ENCODE results near the gene VSX2.

The VSX2 gene

DNA sequence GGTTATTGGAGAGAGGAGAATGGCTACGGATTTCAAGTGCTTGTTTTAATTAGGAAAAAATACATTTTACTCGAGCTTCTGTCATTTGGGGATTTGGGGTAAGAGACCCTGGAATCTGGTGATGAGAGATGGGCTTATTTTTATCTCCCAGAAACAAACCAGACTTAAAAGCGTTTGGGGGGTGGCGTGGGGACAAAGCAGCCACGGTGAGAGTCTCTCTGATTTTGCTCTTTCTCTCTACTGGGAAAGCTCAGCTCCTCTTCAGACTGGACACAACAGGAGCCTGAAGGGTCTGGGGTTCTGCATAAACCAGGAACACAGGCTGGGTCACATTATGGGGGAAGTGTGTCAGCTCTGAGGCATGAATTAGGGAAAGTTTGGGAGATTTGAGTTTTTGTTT, 3.8 kb downstream of the VSX2 start:
- TF ChIP-seq, protein P1, sequence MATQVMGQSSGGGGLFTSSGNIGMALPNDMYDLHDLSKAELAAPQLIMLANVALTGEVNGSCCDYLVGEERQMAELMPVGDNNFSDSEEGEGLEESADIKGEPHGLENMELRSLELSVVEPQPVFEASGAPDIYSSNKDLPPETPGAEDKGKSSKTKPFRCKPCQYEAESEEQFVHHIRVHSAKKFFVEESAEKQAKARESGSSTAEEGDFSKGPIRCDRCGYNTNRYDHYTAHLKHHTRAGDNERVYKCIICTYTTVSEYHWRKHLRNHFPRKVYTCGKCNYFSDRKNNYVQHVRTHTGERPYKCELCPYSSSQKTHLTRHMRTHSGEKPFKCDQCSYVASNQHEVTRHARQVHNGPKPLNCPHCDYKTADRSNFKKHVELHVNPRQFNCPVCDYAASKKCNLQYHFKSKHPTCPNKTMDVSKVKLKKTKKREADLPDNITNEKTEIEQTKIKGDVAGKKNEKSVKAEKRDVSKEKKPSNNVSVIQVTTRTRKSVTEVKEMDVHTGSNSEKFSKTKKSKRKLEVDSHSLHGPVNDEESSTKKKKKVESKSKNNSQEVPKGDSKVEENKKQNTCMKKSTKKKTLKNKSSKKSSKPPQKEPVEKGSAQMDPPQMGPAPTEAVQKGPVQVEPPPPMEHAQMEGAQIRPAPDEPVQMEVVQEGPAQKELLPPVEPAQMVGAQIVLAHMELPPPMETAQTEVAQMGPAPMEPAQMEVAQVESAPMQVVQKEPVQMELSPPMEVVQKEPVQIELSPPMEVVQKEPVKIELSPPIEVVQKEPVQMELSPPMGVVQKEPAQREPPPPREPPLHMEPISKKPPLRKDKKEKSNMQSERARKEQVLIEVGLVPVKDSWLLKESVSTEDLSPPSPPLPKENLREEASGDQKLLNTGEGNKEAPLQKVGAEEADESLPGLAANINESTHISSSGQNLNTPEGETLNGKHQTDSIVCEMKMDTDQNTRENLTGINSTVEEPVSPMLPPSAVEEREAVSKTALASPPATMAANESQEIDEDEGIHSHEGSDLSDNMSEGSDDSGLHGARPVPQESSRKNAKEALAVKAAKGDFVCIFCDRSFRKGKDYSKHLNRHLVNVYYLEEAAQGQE (IDR thresholded peaks at IDR 0.05; ENCODE audit: insufficient read depth in 1 of 2, low read depth in 2 of 2, low read length in 2 of 2), result no peak
- no peak for TF ChIP-seq TAF1 (IDR thresholded peaks at IDR 0.05; ENCODE audit: borderline replicate concordance, insufficient read depth, low read length)

DNA sequence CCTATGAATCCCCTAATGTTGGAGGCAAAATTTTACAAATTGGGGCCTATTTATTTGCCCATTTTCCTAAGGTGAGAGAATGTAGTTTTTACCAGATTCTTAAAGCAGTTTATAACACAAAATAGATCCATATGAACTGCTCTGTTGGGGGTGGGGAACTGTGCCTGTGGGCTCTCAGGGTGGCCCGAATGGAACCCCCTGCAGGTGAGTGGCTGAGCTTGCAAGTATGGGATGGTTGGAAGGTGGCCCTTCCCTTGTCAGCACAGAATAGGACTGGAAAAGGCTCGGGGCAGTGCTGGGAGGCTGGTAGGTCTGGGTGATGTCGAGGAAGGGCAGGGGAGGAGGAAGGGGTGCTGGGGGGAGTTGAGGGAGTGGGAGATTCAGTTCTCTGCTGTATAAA, 4.9 kb downstream of the VSX2 start:
- no peak for TF ChIP-seq SIN3A (IDR thresholded peaks at IDR 0.05; ENCODE audit: borderline replicate concordance, insufficient read depth, low read length)
- no peak for TF ChIP-seq TAF1 (IDR thresholded peaks at IDR 0.05; ENCODE audit: borderline replicate concordance, insufficient read depth, low read length)
- no peak for TF ChIP-seq POLR2AphosphoS5 (IDR thresholded peaks at IDR 0.05; ENCODE audit: low read depth, low read length)
- no peak for TF ChIP-seq FOXP2 (optimal IDR thresholded peaks at IDR 0.05; ENCODE audit: borderline replicate concordance, extremely low read depth, extremely low read length, insufficient read depth)
- TF ChIP-seq, protein P1 (IDR thresholded peaks at IDR 0.05; ENCODE audit: insufficient read depth in 1 of 2, low read depth in 2 of 2, low read length in 2 of 2), result no peak

DNA sequence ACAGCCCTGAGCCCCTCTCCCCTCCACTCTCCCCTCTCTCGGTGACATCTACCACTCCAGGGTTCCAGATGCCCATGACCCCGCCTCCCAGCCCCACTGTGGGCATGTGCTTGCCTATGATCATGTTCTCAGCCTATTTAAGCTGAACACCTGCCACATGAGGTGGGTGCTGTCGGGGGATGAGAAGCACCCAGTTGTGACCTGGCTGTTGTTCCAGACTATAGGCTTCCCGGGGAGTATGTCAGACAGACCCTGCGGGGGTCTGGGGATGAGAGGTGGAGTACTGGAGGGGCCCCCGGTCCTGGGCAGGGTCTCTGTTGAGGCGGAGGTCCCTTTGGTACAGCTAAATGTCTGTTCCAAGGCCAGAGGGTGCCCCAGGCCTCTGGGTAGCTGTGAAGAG, 6.0 kb downstream of the VSX2 start:
- TF ChIP-seq TAF1 (IDR thresholded peaks at IDR 0.05; ENCODE audit: borderline replicate concordance, insufficient read depth, low read length) (no peak), SIN3A (IDR thresholded peaks at IDR 0.05; ENCODE audit: borderline replicate concordance, insufficient read depth, low read length) (no peak), FOXP2 (optimal IDR thresholded peaks at IDR 0.05; ENCODE audit: borderline replicate concordance, extremely low read depth, extremely low read length, insufficient read depth) (no peak), POLR2AphosphoS5 (IDR thresholded peaks at IDR 0.05; ENCODE audit: low read depth, low read length) (no peak)
- TF ChIP-seq, protein P1 (IDR thresholded peaks at IDR 0.05; ENCODE audit: insufficient read depth in 1 of 2, low read depth in 2 of 2, low read length in 2 of 2), result no peak

- TF ChIP-seq POLR2AphosphoS5 (IDR thresholded peaks at IDR 0.05; ENCODE audit: low read depth, low read length) (no peak), TAF1 (IDR thresholded peaks at IDR 0.05; ENCODE audit: borderline replicate concordance, insufficient read depth, low read length) (no peak), SIN3A (IDR thresholded peaks at IDR 0.05; ENCODE audit: borderline replicate concordance, insufficient read depth, low read length) (no peak)
- TF ChIP-seq, protein P1 (IDR thresholded peaks at IDR 0.05; ENCODE audit: insufficient read depth in 1 of 2, low read depth in 2 of 2, low read length in 2 of 2), result no peak
These were observed 7.3 kb downstream of the VSX2 start for GRCh38 chr14:74246542-74246941.

- TF ChIP-seq POLR2AphosphoS5 (IDR thresholded peaks at IDR 0.05; ENCODE audit: low read depth, low read length), result no peak
- TF ChIP-seq FOXP2 (optimal IDR thresholded peaks at IDR 0.05; ENCODE audit: borderline replicate concordance, extremely low read depth, extremely low read length, insufficient read depth), result no peak
- TF ChIP-seq, protein P1 (IDR thresholded peaks at IDR 0.05; ENCODE audit: insufficient read depth in 1 of 2, low read depth in 2 of 2, low read length in 2 of 2), result no peak
- no peak for TF ChIP-seq TAF1 (IDR thresholded peaks at IDR 0.05; ENCODE audit: borderline replicate concordance, insufficient read depth, low read length)
- no peak for TF ChIP-seq SIN3A (IDR thresholded peaks at IDR 0.05; ENCODE audit: borderline replicate concordance, insufficient read depth, low read length)
These were observed 8.8 kb downstream of the VSX2 start for GRCh38 chr14:74248017-74248416.

Measured in PFSK-1 (cell line).